Measurements from ENCODE around the gene PTPRB.

PTPRB gene

GRCh38 chr12:70637303-70638085, at the start of gene PTPRB:
Gene PTPRB, minus strand, starts transcription at chr12:70637429. Its CDS starts 34 bp downstream, at chr12:70637395.
- peak; percentile 80 for DNase-seq

GRCh38 chr12:70686907-70687306, 49.7 kb upstream of the PTPRB start:
- no peak for DNase-seq

- no peak for DNase-seq
Observed at GRCh38 chr12:70686299-70686698, 49.1 kb upstream of the PTPRB start.

DNA sequence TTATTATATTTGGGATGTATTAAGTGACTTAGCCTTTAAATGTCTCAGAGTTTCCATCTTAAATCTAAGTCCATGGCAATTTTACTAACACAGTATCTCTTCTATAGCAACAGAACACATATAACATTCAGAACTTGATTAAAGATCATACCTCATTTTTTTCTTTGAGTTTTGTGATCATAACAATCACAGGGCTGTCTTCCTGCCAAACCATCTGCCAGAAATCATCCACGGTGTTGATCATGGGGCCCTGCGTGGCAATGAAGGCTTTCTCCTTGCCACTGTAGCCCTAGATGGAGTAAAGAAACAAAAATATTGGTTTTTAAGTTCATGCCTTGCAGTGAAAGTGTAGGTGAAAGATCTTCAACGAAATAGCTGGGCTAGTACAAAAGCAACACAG, 46.7 kb upstream of the PTPRB start:
- no peak for DNase-seq

- DNase-seq, result no peak
Observed at GRCh38 chr12:70671698-70672097, 34.5 kb upstream of the PTPRB start.

DNA sequence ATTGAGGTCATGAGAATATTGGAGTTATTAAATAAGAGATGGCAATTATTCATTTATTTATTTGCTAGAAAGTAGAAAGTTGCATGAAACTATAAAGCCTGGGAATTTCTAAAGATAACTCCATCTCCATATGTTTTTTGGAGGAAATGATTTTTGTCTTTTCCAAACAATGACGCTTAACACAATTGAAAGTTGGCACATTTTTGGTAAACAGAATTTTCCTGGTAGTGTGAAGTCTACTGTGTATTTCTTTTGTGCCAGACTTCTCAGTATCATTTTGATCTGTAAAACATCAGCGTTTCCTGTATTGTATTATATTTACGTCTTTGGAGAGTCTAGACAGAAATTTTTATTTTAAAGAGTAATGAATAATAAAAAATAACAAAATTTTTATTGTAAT, 33.7 kb upstream of the PTPRB start:
- no peak for DNase-seq

- DNase-seq, result no peak
Observed at GRCh38 chr12:70667253-70667652, 30.0 kb upstream of the PTPRB start.

GRCh38 chr12:70666364-70666763, 29.1 kb upstream of the PTPRB start:
- DNase-seq, result no peak

- no peak for DNase-seq
Observed at GRCh38 chr12:70664465-70664881, 27.2 kb upstream of the PTPRB start.

- no peak for DNase-seq
Observed at GRCh38 chr12:70663838-70664237, 26.6 kb upstream of the PTPRB start.

DNA sequence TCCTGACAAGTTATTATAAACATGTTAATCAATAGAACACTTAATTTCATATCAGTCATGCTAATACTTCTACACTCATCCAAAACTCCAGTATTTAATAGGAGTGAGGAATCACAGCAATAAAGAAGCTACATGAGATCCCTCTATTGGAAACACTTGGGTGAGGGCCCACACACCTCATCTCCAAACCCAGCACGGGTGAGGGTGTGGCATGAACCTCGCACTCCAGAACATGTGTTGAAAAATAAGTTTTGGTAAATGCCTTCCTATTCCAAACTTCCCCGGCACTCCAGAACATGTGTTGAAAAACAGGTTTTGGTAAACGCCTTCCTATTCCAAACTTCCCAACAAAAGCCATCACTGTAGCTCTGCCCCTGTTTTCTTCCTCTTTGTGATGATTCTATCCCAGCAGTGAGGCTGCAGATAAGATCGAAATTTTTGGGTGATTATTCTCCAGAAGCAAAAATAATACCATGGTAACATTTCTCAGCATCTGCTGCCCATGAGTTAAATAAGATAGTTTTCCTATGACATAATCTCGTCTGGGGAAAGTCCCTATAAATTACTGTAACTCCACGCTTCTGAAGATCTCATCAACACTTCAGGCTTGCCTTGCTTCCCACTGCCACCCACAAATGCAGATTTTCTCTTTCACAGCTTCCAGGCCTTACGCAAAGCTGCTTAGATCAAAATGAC, 24.4 kb upstream of the PTPRB start:
- no peak for DNase-seq

- no peak for DNase-seq
Observed at GRCh38 chr12:70660620-70661219, 23.5 kb upstream of the PTPRB start.

GRCh38 chr12:70660002-70660604, 22.9 kb upstream of the PTPRB start:
- no peak for DNase-seq

DNA sequence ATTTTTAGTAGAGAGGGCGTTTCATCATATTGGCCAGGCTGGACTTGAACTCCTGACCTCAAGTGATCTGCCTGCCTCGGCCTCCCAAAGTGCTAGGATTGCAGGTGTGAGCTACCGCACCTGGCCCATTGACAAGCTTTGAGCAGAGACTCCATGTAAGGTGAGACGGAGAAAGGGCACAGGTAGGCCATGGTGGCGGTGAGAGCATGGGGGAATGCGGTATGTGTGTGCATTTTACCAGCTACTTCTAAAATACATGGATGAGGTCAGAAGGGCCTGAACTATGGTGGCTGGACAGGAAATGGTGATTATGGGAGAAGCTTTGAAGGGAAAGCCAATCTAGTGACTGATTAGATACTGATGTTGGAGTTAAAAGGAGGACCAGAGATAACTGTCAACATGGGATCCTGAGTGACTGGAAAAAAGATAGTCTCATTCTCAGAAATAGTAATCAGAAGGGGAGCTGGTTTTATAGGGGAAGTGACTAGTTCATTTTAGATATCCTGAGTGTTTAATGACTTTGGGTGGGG, 21.9 kb upstream of the PTPRB start:
- no peak for DNase-seq

DNA sequence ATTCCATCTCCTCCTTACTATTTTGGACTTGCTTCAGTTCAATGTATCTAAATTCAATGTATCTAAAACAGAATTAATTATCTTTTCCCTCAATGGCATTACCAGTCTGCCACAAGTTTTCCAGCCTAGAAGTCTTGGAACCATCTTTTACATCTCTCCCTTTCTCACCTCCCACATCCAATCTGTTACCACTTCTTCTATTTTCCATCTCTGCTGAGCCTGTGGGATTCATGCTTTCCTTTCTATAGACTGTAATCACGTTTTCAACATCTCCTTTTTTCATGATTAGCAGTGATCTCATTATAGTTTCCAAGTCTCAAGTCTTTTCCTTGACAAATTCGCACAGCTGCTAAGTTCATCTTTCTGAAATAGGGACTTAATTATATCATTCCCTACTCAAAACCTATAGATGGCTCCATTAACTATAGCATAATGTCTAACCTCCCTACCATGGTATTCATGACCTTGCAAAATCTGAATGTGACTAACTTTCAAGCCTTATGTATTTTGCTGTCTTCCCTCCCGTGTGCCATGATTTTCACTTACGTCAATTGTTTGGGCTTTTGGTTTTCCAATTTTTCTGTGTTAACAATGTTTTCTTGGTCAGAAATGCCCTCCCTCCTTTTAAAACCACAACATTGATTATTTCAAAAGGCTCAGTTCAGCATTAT, 20.5 kb upstream of the PTPRB start:
- no peak for DNase-seq

DNA sequence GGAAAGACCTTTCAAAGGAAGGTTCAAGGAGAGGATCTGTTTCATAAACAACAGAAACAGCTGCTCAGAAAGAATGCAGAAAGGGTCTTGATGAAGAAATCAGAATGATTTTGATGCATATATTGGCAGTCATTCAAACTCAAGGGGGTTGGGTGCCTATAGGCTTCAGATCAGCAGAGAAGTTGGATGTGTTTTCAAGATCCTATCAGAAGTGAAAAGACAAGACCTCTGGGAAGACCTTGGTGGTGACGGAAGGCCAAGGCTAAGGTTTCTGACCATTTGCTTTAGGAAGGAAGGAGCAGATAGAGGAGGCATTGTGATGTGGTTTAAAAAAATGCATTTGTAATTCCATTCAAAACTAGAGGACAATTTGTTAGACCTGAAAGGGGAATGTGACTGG, 15.2 kb upstream of the PTPRB start:
- DNase-seq, result no peak

DNA sequence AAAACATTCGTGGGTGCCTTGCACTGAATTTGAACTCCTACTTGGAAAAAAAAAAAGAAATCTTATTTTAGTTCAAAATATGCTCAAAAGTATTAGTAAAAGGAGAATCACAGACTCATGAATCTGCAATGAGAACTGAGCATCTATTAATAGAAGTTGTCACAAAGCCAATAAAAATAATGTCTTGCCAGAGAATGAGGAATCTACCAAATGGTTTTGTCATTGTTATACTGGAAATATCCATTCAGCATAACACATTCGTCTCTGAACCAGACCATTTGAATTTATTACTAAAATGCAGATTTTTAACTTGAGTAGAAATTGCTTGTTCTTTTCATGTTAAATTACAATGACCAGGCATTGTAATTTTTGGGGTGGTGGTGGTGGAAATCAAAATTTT, 11.6 kb upstream of the PTPRB start:
- DNase-seq, result no peak

DNA sequence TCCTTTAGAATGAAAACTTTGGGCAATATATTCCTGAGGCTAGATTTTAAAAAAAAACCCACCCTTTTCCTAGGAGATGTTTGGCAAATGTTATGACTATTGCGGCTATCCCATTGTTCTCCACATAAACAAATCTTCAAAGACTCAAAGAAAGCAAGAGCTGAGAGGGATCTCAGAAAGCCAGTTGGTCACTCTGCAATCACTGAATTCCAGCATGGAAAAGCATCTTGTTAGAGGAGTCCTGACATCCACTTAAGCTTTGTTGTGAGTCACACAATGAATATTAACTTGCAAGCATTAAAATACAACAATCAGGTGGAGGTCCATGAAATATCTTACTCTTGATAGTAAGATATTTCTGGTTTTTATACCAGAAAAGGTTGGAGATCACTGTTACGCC, 11.0 kb upstream of the PTPRB start:
- no peak for DNase-seq

DNA sequence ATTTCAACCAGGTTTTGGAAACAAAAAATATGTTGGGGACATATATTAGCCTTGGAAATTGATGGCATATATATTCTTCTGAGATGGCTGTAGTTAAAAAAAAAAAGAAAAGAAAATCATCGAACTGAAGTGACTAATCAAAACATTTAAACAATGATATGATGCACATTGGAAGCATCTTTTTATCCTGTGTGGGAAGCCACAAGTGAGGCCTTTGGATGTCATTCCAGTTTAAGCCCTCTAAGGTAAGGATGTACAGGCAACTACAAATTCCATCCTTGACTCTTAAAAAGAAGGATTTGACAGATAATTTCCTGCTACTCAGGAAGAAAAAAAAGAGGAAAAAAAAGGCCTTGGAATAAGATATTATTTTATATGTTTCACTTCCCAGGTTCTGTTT, 9.6 kb upstream of the PTPRB start:
- no peak for DNase-seq

DNA sequence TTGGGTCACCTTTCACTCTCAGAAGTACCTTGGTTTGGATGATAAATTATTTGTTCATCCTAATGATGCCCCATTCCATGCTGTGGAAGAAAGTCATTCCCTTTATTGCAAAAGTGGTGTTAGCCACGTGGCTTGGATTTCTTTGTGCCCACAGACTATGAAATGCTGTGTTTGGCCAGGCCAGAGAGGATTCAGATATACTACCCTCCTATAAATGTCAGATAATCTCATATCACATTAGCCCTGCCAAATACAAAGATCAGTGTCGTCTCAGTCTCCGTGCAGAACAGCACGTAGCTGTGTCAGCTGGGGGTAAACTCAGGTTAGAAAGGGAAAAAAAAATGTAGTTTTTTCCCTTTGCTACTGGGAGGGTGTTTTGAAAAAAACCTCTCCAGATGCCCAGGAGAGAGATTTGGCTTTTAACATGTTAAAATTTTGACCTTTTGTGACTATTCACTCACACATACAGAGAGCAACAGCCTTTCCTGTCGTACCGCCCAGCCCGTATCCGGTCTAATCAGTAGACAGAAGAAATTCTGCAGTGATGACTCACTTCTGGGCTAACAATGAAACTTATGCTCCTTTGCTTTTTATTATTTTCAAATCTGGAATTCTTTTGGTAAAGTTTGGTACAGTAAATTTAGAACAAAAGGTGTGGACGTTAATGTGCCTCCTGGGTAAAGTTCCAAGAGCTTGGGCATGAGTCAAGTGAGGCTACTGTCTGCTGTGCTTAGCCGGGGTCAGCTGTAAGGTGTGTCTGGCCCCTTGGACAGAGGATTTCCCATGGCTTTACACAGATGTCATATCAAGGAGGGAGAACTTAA, 8.5 kb upstream of the PTPRB start:
- no peak for DNase-seq

GRCh38 chr12:70644861-70645260, 7.6 kb upstream of the PTPRB start:
- DNase-seq, result no peak

- no peak for DNase-seq
Observed at GRCh38 chr12:70643939-70644338, 6.7 kb upstream of the PTPRB start.

All from NCI-H187 treated with DMSO at 0.1 percent for 48 hours (cell line).